D721Med (cell line): ENCODE data around the gene ARF1.

Source experiments
- DNase-seq: peaks from one replicate; pipeline ENCODE4 v3.0.0; 2011; ENCODE audit warnings: low spot score; ENCODE audit not compliant: insufficient read length
- FAIRE-seq: peaks from 2 replicates; lab custom pipeline; 2011; peaks lifted over from hg19 to GRCh38; lab: Jason Lieb, UNC
- CTCF ChIP-seq: IDR thresholded peaks from 2 replicates; pipeline ENCODE4 v1.5.1; 2012; ENCODE audit warnings: mild to moderate bottlenecking, control low read depth; ENCODE audit not compliant: insufficient read depth; ENCODE audit errors: missing control alignments

ARF1 gene

DNA sequence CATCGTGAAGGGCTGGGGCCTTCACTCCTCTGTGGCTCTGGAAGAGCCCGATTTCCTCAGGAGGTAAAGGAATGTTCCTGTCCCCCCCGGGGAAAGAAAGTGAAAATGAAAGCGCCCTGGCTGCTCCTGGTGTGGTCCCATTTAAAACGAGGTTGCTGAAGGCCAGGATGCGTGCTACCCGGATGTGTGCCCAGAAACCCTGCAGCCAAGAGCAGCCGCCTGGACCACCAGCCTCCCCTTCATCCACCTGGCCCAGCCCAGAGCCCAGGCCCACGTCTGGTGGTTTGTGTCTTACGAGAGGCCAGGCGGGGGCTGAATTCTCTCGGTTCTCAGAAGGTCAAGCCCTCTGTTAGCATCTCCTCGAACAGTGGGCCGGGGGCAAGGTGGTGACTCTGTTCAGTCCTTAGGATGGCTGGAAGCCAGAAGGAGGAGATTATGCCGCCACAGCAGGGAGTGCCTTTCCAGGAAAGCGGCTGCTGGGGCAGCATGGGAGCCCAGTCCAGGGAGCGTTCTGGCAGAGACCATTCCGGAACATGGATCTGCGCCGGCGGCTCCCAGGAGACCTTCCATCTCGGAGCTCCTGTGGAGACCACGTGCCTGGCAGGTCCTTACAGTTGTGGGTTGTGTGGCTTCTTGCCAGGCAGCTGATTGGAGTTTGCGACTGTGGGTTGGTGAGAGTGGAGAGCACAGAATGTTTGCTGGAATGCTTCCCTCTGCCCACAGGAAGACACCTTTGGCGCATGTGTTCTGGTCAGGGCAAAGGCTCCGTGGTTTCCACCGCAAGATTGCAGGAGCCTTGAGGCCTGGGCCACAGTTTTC, 58.9 kb downstream of the ARF1 start:
- no peak for DNase-seq
- TF ChIP-seq CTCF, result no peak
- FAIRE-seq, result no peak

- no peak for DNase-seq
- TF ChIP-seq CTCF, result no peak
- FAIRE-seq, result no peak
These were observed 59.7 kb downstream of the ARF1 start for GRCh38 chr1:228142155-228142691.

DNA sequence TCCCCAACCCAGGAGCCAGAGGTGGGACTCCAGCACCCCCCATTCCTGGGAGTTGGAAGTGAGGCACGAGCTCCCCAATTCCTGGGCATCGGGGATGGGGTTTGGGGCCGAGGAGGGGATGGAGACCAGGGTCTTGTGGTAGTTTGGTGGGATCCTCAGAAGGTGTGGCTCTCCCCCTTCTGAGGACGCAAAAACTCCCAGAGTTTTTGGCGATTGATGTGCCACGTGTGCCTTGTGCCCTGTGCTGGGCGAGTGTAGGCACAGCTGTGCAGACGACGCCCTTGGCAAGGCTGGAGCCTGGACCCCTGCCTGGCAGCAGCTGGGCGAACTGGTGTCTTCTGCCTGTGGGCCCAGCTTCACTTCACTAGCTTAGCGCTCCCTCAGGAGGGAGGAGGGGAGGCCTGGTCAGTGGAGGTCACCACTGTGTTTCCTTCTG, 60.2 kb downstream of the ARF1 start:
- no peak for FAIRE-seq
- no peak for DNase-seq
- TF ChIP-seq CTCF, result no peak

GRCh38 chr1:228143480-228144192, 61.1 kb downstream of the ARF1 start:
- peak; percentile 29 for FAIRE-seq
- TF ChIP-seq CTCF, result no peak

DNA sequence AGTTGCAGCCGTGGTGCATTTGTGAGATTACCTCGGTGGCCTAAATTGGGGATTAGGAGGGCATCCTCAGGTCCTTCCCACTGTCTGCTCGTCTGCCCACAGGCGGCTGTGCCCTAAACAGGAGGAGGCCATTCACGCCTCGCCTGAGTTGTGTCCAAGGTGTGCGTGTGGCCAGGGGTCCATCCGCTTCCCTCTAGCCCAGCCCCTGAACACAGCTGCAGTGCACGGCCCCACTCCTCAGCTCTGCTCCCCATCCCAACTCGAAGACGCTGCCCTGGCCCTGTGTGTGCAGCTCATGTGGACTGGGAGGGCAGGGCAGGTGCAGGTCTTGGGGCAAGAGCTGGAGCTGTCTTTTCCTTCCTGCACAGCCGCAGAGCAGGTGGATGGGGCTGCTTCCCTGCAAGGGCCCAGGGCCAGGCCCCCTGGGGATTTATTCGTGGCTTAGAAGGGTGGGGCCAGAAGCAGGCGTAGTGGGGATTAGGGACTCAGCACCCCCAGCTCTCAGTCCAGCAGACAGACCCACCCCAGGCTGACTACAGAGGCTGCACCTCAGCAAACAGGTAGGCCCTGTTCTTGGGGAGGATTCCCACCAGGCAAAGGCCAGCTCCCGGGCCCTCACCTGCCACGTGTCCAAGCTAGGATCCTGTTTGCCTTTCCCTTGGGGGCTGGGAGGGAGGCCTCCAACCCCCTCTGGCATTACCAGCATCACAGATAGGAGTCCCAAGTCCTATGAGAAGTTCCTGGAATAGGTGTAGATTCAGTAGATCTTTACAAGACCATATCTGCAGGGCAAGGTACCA, 61.9 kb downstream of the ARF1 start:
- no peak for TF ChIP-seq CTCF
- FAIRE-seq, result peak; percentile 11
- peak; percentile 98 for DNase-seq

More at GRCh38 chr1:228143480-228144192, 61.1 kb downstream of the ARF1 start:
- DNase-seq, result no peak

DNA sequence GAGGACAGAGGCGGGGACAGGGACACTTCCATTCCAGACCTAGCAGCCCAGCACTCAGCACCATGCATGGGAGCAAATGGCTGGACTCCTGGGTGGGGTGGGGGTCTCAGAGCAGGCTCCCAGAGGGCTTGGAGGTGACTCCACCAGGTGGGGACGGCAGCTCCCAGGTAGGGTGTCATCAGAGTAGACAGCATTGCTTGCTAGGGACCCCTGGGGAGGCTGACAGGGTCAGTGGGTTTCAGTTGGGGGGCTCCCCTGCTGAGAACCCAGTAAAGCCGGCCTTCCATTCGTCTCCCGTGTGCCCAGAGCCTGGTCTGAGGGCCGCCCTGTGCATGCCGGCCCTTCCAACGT, 62.5 kb downstream of the ARF1 start:
- FAIRE-seq (no peak), DNase-seq (no peak)
- no peak for TF ChIP-seq CTCF
